ENCODE data around the gene AFF1.
"Not testable (repeated sequence)": the region's sequence is repeated elsewhere in the genome, so short reads cannot be mapped to it uniquely, and the experiment has no call there.

- TF ChIP-seq CTCF (conservative IDR thresholded peaks at IDR 0.05 in 1 of 2, IDR thresholded peaks at IDR 0.05 in 1 of 2; ENCODE audit: low read depth in 1 of 2, low read length in 2 of 2); EZH2 (IDR thresholded peaks at IDR 0.05; ENCODE audit: low read length, missing control alignments): not testable (repeated sequence)
Measured at GRCh38 chr4:87072545-87072944, 137.7 kb downstream of the AFF1 start.
